IMR-90 (cell line): ENCODE measurements around the gene EPHA10. TPM values are rescaled to one million over a fixed set of nuclear protein-coding genes. Genes with fewer than 3 reads are reported as not detected.

Experiments
- ATAC-seq: fragments of 200-7000 bp; cut with Tn5 transposase; 2 replicates; pipeline ENCODE4 v1.9.1; 2020; ENCODE audit warnings: low read depth, mild to moderate bottlenecking, moderate library complexity
- BruUV-seq: library from RNA; stranded (reverse); fragments of 400-500 nt; replicated peaks from 2 replicates; lab custom pipeline; 2021; lab: Mats Ljungman, UMichigan
- CTCF ChIA-PET: fragments of 300-600 bp; formaldehyde crosslinking; extraction: SDS; loops from one replicate; lab custom pipeline; 2021; ENCODE audit warnings: antibody characterized with exemption; lab: Yijun Ruan, JAX
- POLR2A ChIA-PET: fragments of 300-600 bp; sonication (Branson Sonifier 250); formaldehyde crosslinking; loops from one replicate; lab custom pipeline; 2022; ENCODE audit warnings: antibody characterized with exemption; ENCODE audit not compliant: unreplicated experiment; lab: Charles Lee
- DNase-seq: peaks from one replicate; pipeline ENCODE4 v3.0.0; 2013
- H2AFZ ChIP-seq: replicated peaks from 2 replicates; pipeline ENCODE3; 2013; ENCODE audit warnings: low read length, mild to moderate bottlenecking; ENCODE audit not compliant: poor library complexity
- H2AK5ac ChIP-seq: 2 replicates; pipeline ENCODE4 v1.6.1; 2013; ENCODE audit warnings: low read depth, low read length, inconsistent platforms
- H2AK9ac ChIP-seq: replicated peaks from 2 replicates; pipeline ENCODE3; 2013; ENCODE audit warnings: mild to moderate bottlenecking, low read depth, low read length, moderate library complexity; ENCODE audit not compliant: poor library complexity
- H2BK120ac ChIP-seq: 2 replicates; pipeline ENCODE4 v1.6.1; 2013; ENCODE audit warnings: low read depth, low read length, inconsistent platforms
- H2BK15ac ChIP-seq: 3 replicates; pipeline ENCODE4 v1.6.1; 2013; ENCODE audit warnings: low read depth, low read length, inconsistent platforms
- H2BK20ac ChIP-seq: 2 replicates; pipeline ENCODE4 v1.6.1; 2013; ENCODE audit warnings: low read depth, mild to moderate bottlenecking, inconsistent platforms, low read length, moderate library complexity
- H2BK5ac ChIP-seq: 2 replicates; pipeline ENCODE4 v1.6.1; 2013; ENCODE audit warnings: mild to moderate bottlenecking, low read depth, low read length, inconsistent platforms; ENCODE audit not compliant: poor library complexity, severe bottlenecking
- H3K14ac ChIP-seq: replicated peaks from 2 replicates; pipeline ENCODE4 v1.6.1; 2013; ENCODE audit warnings: low read depth, low read length, inconsistent platforms
- H3K18ac ChIP-seq: 2 replicates; pipeline ENCODE4 v1.6.1; 2013; ENCODE audit warnings: low read depth, low read length, control low read depth
- H3K23ac ChIP-seq: 2 replicates; pipeline ENCODE4 v1.6.1; 2013; ENCODE audit warnings: low read depth, low read length, inconsistent platforms
- H3K27ac ChIP-seq: 2 replicates; pipeline ENCODE4 v1.5.1; 2013; ENCODE audit warnings: mild to moderate bottlenecking, control low read depth, low read length; ENCODE audit not compliant: insufficient read depth
- H3K27me3 ChIP-seq: 2 replicates; pipeline ENCODE4 v1.6.1; 2013; ENCODE audit warnings: low read length; ENCODE audit not compliant: control insufficient read depth, insufficient read depth
- H3K36me3 ChIP-seq: 2 replicates; pipeline ENCODE4 v1.6.1; 2013; ENCODE audit warnings: low read length, mixed read lengths; ENCODE audit not compliant: control insufficient read depth, insufficient read depth
- H3K4ac ChIP-seq: 2 replicates; pipeline ENCODE4 v1.6.1; 2013; ENCODE audit warnings: low read depth, low read length, inconsistent platforms
- H3K4me1 ChIP-seq: 2 replicates; pipeline ENCODE4 v1.6.1; 2013; ENCODE audit warnings: low read length, mixed read lengths; ENCODE audit not compliant: control insufficient read depth, insufficient read depth
- H3K4me2 ChIP-seq: 2 replicates; pipeline ENCODE4 v1.6.1; 2013; ENCODE audit warnings: low read depth, mild to moderate bottlenecking, control low read depth, low read length, moderate library complexity
- H3K4me3 ChIP-seq: 2 replicates; pipeline ENCODE4 v1.5.1; 2013; ENCODE audit warnings: low read depth, mild to moderate bottlenecking, control low read depth, low read length, moderate library complexity; ENCODE audit not compliant: insufficient read depth
- H3K56ac ChIP-seq: 2 replicates; pipeline ENCODE4 v1.6.1; 2013; ENCODE audit warnings: low read length, inconsistent platforms; ENCODE audit not compliant: insufficient read depth; ENCODE audit errors: extremely low read depth
- H3K79me1 ChIP-seq, 2 experiments: 2 replicates each; pipeline ENCODE4 v1.6.1; 2013; ENCODE audit warnings: low read length in 2 of 2, inconsistent platforms in 1 of 2, low read depth in 1 of 2
- H3K9ac ChIP-seq: 2 replicates; pipeline ENCODE4 v1.6.1; 2013; ENCODE audit warnings: low read depth, low read length, control low read depth
- H3K9me1 ChIP-seq: 2 replicates; pipeline ENCODE4 v1.6.1; 2013; ENCODE audit warnings: low read length, inconsistent platforms; ENCODE audit not compliant: insufficient read depth
- H3K9me3 ChIP-seq: 2 replicates; pipeline ENCODE4 v1.6.1; 2013; ENCODE audit warnings: low read length; ENCODE audit not compliant: control insufficient read depth, insufficient read depth
- H4K20me1 ChIP-seq: 2 replicates; pipeline ENCODE4 v1.6.1; 2013; ENCODE audit warnings: low read length, inconsistent platforms; ENCODE audit not compliant: insufficient read depth
- H4K5ac ChIP-seq: 2 replicates; pipeline ENCODE4 v1.6.1; 2013; ENCODE audit warnings: mild to moderate bottlenecking, low read depth, low read length, control low read depth
- H4K8ac ChIP-seq, 2 experiments: 2 replicates each; pipeline ENCODE4 v1.6.1; 2013; ENCODE audit warnings: low read depth in 2 of 2, low read length in 2 of 2, control low read depth in 1 of 2, inconsistent platforms in 1 of 2
- H4K91ac ChIP-seq: 2 replicates; pipeline ENCODE4 v1.6.1; 2013; ENCODE audit warnings: low read depth, low read length, inconsistent platforms; ENCODE audit not compliant: insufficient read depth
- BHLHE40 ChIP-seq: fragments of 150-350 bp; IDR thresholded peaks from 2 replicates; pipeline ENCODE4 v1.6.1; 2016; ENCODE audit warnings: mild to moderate bottlenecking, low read depth, low read length
- CEBPB ChIP-seq: IDR thresholded peaks from 2 replicates; pipeline ENCODE4 v1.6.1; 2012; ENCODE audit warnings: low read depth, low read length, improper control_type of control experiment
- CHD1 ChIP-seq: IDR thresholded peaks from 2 replicates; pipeline ENCODE4 v1.6.1; 2012; ENCODE audit warnings: low read depth, low read length, improper control_type of control experiment
- CTCF ChIP-seq: conservative IDR thresholded peaks from 2 replicates; pipeline ENCODE4 v1.5.1; 2012; ENCODE audit warnings: mild to moderate bottlenecking, low read depth, low read length, improper control_type of control experiment
- ELK1 ChIP-seq: fragments of 150-350 bp; IDR thresholded peaks from 2 replicates; pipeline ENCODE4 v1.6.1; 2016; ENCODE audit warnings: low read depth, mild to moderate bottlenecking, low read length, moderate library complexity, borderline replicate concordance
- FOS ChIP-seq: fragments of 150-350 bp; IDR thresholded peaks from 2 replicates; pipeline ENCODE4 v1.6.1; 2016; ENCODE audit warnings: low read depth, low read length
- MAFK ChIP-seq: IDR thresholded peaks from 2 replicates; pipeline ENCODE4 v1.6.1; 2012; ENCODE audit warnings: low read depth, low read length, improper control_type of control experiment
- MAZ ChIP-seq: IDR thresholded peaks from 2 replicates; pipeline ENCODE4 v1.6.1; 2012; ENCODE audit warnings: low read depth, mild to moderate bottlenecking, low read length, improper control_type of control experiment, moderate library complexity, borderline replicate concordance
- MXI1 ChIP-seq: IDR thresholded peaks from 2 replicates; pipeline ENCODE4 v1.6.1; 2012; ENCODE audit warnings: low read depth, mild to moderate bottlenecking, low read length, moderate library complexity, borderline replicate concordance
- NFE2L2 ChIP-seq: fragments of 150-350 bp; IDR thresholded peaks from 2 replicates; pipeline ENCODE4 v1.6.1; 2016; ENCODE audit warnings: low read depth, mild to moderate bottlenecking, low read length
- POLR2A ChIP-seq: IDR thresholded peaks from 2 replicates; pipeline ENCODE4 v1.6.1; 2012; ENCODE audit warnings: mild to moderate bottlenecking, low read depth, low read length
- RAD21 ChIP-seq: IDR thresholded peaks from 2 replicates; pipeline ENCODE4 v1.6.1; 2012; ENCODE audit warnings: low read length, improper control_type of control experiment
- RCOR1 ChIP-seq: IDR thresholded peaks from 2 replicates; pipeline ENCODE4 v1.6.1; 2012; ENCODE audit warnings: mild to moderate bottlenecking, low read length, improper control_type of control experiment; ENCODE audit not compliant: insufficient replicate concordance
- RFX5 ChIP-seq: IDR thresholded peaks from 2 replicates; pipeline ENCODE4 v1.8.0; 2012; ENCODE audit warnings: low read depth, mild to moderate bottlenecking, low read length, moderate library complexity
- SMC3 ChIP-seq: fragments of 150-350 bp; IDR thresholded peaks from 2 replicates; pipeline ENCODE4 v1.6.1; 2016; ENCODE audit warnings: low read depth, mild to moderate bottlenecking, antibody characterized with exemption, low read length, moderate library complexity
- USF2 ChIP-seq: fragments of 150-350 bp; IDR thresholded peaks from 2 replicates; pipeline ENCODE4 v1.6.1; 2017; ENCODE audit warnings: mild to moderate bottlenecking, antibody characterized with exemption, low read length, low read depth
- WGBS, 2 experiments: methylation state at CpG; one replicate each; pipeline versions ENCODE4 v1.1.5 to v1.1.7; 2013; ENCODE audit warnings: missing lambda C conversion rate in 2 of 2; ENCODE audit not compliant: insufficient read length in 1 of 2; ENCODE audit errors: extremely low coverage in 2 of 2; 5-methylcytosine and 5-hydroxymethylcytosine counted together
- dilution Hi-C: fragments of 300-500 bp; cut with HindIII; formaldehyde crosslinking; loops from one replicate; pipeline ENCODE4 v1.14.3; 2018; ENCODE audit warnings: low sequenced_read_pairs; ENCODE audit not compliant: unreplicated experiment
- in situ Hi-C: fragments of 300-500 bp; cut with MboI; formaldehyde crosslinking; loops from 3 replicates; pipeline ENCODE4 v1.14.3; 2019; ENCODE audit warnings: low sequenced_read_pairs, inconsistent platforms, mixed read lengths
- intact Hi-C: fragments of 100-400 bp; cut with micrococcal nuclease; formaldehyde crosslinking; loops from 2 replicates; pipeline ENCODE4 v1.10.0; 2022
- polyA plus RNA-seq, 3 experiments: library from polyadenylated mRNA; depleted of rRNA; stranded (reverse); fragments of >200 nt; gene quantifications; 2 replicates each; pipeline ENCODE4 v1.2.3, GENCODE V29; 2012; ENCODE audit warnings: low replicate concordance in 1 of 3
- total RNA-seq: library from RNA; depleted of rRNA; stranded (reverse); fragments of >200 nt; gene quantifications from 2 replicates; pipeline ENCODE4 v1.2.3, GENCODE V29; 2012

Gene EPHA10
- total and polyA plus RNA-seq, 2 of the 4 experiments (the other 2 are of a cell fraction): not detected

GRCh38 chr1:37761416-37762095 lies 3.4 kb downstream of the EPHA10 start:
- Histone ChIP-seq H2AK5ac (no peak overlapping the region), H4K91ac (no peak overlapping the region), H2BK120ac (no peak overlapping the region), H3K79me1 (no peaks in the 10 kb centered on the region), H2AK9ac (no peak overlapping the region), H3K4me2 (no peak overlapping the region), H3K27me3 (peaks cover 39% of the 10 kb centered on the region), H3K4me1 (no peaks in the 10 kb centered on the region), H3K36me3 (no peaks in the 10 kb centered on the region), H3K27ac (no peak overlapping the region), H4K5ac (no peak overlapping the region), H3K18ac (no peak overlapping the region), H4K20me1 (no peaks in the 10 kb centered on the region), H3K4ac (no peak overlapping the region), H3K23ac (no peak overlapping the region), H3K4me3 (no peak overlapping the region), H3K9me3 (no peaks in the 10 kb centered on the region; the same call in 1 of the 2 replicates), H3K9ac (no peak overlapping the region), H3K9me1 (no peaks in the 10 kb centered on the region), H2BK15ac (no peak overlapping the region), H3K14ac (no peak overlapping the region), H2BK20ac (no peak overlapping the region), H3K56ac (no peak overlapping the region), H2BK5ac (no peak overlapping the region), H4K8ac (no peak overlapping the region), H2AFZ (peak overlapping the region; percentile 43)
- no TSS peak for BruUV-seq
- no peak for TF ChIP-seq RAD21
- TF ChIP-seq MXI1: no peak
- no peak for TF ChIP-seq MAZ
- TF ChIP-seq MAFK: no peak
- TF ChIP-seq POLR2A: no peak
- no peak for TF ChIP-seq USF2
- no peak for TF ChIP-seq CHD1
- no peak for TF ChIP-seq FOS
- TF ChIP-seq RCOR1: no peak
- no peak for TF ChIP-seq SMC3
- no peak for TF ChIP-seq NFE2L2
- TF ChIP-seq RFX5: no peak
- no peak for TF ChIP-seq BHLHE40
- TF ChIP-seq CEBPB: no peak
- TF ChIP-seq CTCF: no peak
- no peak for TF ChIP-seq ELK1
- ATAC-seq (no peak), DNase-seq (no peak)
- intact Hi-C loops: no loop called here
- 44% methylated on average over 42 of the region's 68 CpGs; no CpG with 5 or more reads in 1 of the 2 experiments for WGBS, 2 experiments
- dilution Hi-C loops: no loop called here
- in situ Hi-C loops: no loop called here
- CTCF ChIA-PET: interaction anchor here (0.6 kb wide), 1 partner anchor 325 kb away, joined by 4 read pairs; no protein-coding TSS in a partner anchor
- POLR2A ChIA-PET: no interaction called here
